ENCODE measurements around the gene NCS1. TPM values are rescaled to one million over a fixed set of nuclear protein-coding genes. Genes with fewer than 3 reads are reported as not detected.

Gene NCS1
- total and polyA plus RNA-seq, 5 donors from 2014 or later, result 0.22 TPM; not detected in 4

GRCh38 chr9:130129432-130130061, 42.7 kb upstream of the NCS1 start:
- Histone ChIP-seq H3K4me1 (ENCODE audit: control insufficient read depth, insufficient read depth, low read length, poor library complexity, severe bottlenecking) (peaks cover 41% of the 10 kb centered on the region), H3K4me3 (ENCODE audit: low read depth, low read length) (peak overlapping the region; percentile 81), H3K27me3 (ENCODE audit: control insufficient read depth, insufficient read depth, low read length) (no peaks in the 10 kb centered on the region), H3K9me3 (ENCODE audit: control insufficient read depth in 2 of 2, low read length in 2 of 2) (no peaks in the 10 kb centered on the region), H3K36me3 (ENCODE audit: control insufficient read depth, insufficient read depth, low read length) (no peaks in the 10 kb centered on the region), H3K27ac (ENCODE audit: insufficient read depth, low read length, poor library complexity, severe bottlenecking) (peak overlapping the region; percentile 95)
- peak overlapping the region; percentile 76 to 95 (median 84) for H3K4me3 Mint-ChIP-seq
- DNase-seq (peak; percentile 3 to 35 (median 6)), ATAC-seq (ENCODE audit: low read depth in 2 of 2) (no peak)
- peaks cover 17% of the 10 kb centered on the region for H3K36me3 Mint-ChIP-seq
- no peaks in the 10 kb centered on the region for H3K27me3 Mint-ChIP-seq
- H3K9me3 Mint-ChIP-seq, result no peaks in the 10 kb centered on the region
- H3K27ac Mint-ChIP-seq, result peak overlapping the region; percentile 96 to 98 (median 97)
- peaks cover 17 to 55% (median 42%) of the 10 kb centered on the region in 4 donors for H3K4me1 Mint-ChIP-seq

GRCh38 chr9:130132746-130133145, 39.5 kb upstream of the NCS1 start:
- Histone ChIP-seq H3K4me1 (ENCODE audit: control insufficient read depth, insufficient read depth, low read length, poor library complexity, severe bottlenecking) (peaks cover 29% of the 10 kb centered on the region), H3K36me3 (ENCODE audit: control insufficient read depth, insufficient read depth, low read length) (peaks cover 9% of the 10 kb centered on the region), H3K27me3 (ENCODE audit: control insufficient read depth, insufficient read depth, low read length) (no peaks in the 10 kb centered on the region), H3K9me3 (ENCODE audit: control insufficient read depth in 2 of 2, low read length in 2 of 2) (no peaks in the 10 kb centered on the region), H3K27ac (ENCODE audit: insufficient read depth, low read length, poor library complexity, severe bottlenecking) (no peak overlapping the region), H3K4me3 (ENCODE audit: low read depth, low read length) (no peak overlapping the region)
- H3K27me3 Mint-ChIP-seq, result no peaks in the 10 kb centered on the region
- H3K36me3 Mint-ChIP-seq, result peaks cover 25% of the 10 kb centered on the region
- DNase-seq (no peak), ATAC-seq (ENCODE audit: low read depth in 2 of 2) (no peak)
- H3K4me1 Mint-ChIP-seq, result peaks cover 8 to 50% (median 34%) of the 10 kb centered on the region in 4 donors
- no peaks in the 10 kb centered on the region for H3K9me3 Mint-ChIP-seq
- H3K27ac Mint-ChIP-seq, result peak overlapping the region in 1 of 3 donors; percentile 59
- H3K4me3 Mint-ChIP-seq, result no peak overlapping the region

GRCh38 chr9:130137081-130137640, 35.0 kb upstream of the NCS1 start:
- no peaks in the 10 kb centered on the region for H3K27me3 ChIP-seq (ENCODE audit: control insufficient read depth, insufficient read depth, low read length)
- Mint-ChIP-seq H3K4me3 (no peak overlapping the region), H3K27ac (no peak overlapping the region), H3K36me3 (peaks cover 22% of the 10 kb centered on the region), H3K9me3 (no peaks in the 10 kb centered on the region), H3K27me3 (no peaks in the 10 kb centered on the region), H3K4me1 (peaks cover 0 to 32% (median 17%) of the 10 kb centered on the region in 4 donors)
- ATAC-seq (ENCODE audit: low read depth in 2 of 2) (no peak), DNase-seq (no peak)
- H3K9me3 ChIP-seq (ENCODE audit: control insufficient read depth in 2 of 2, low read length in 2 of 2), result no peaks in the 10 kb centered on the region
- H3K36me3 ChIP-seq (ENCODE audit: control insufficient read depth, insufficient read depth, low read length), result peaks cover 9% of the 10 kb centered on the region
- H3K4me1 ChIP-seq (ENCODE audit: control insufficient read depth, insufficient read depth, low read length, poor library complexity, severe bottlenecking), result peaks cover 6% of the 10 kb centered on the region
- H3K4me3 ChIP-seq (ENCODE audit: low read depth, low read length), result no peak overlapping the region
- H3K27ac ChIP-seq (ENCODE audit: insufficient read depth, low read length, poor library complexity, severe bottlenecking), result no peak overlapping the region

- ATAC-seq (ENCODE audit: low read depth in 2 of 2) (no peak), DNase-seq (no peak)
- H3K4me1 Mint-ChIP-seq, result peaks cover 0 to 32% (median 16%) of the 10 kb centered on the region in 4 donors
- H3K27ac Mint-ChIP-seq, result no peak overlapping the region
- H3K4me3 Mint-ChIP-seq, result no peak overlapping the region
- Histone ChIP-seq H3K4me3 (ENCODE audit: low read depth, low read length) (no peak overlapping the region), H3K27me3 (ENCODE audit: control insufficient read depth, insufficient read depth, low read length) (no peaks in the 10 kb centered on the region), H3K36me3 (ENCODE audit: control insufficient read depth, insufficient read depth, low read length) (peaks cover 9% of the 10 kb centered on the region), H3K9me3 (ENCODE audit: control insufficient read depth in 2 of 2, low read length in 2 of 2) (no peaks in the 10 kb centered on the region), H3K4me1 (ENCODE audit: control insufficient read depth, insufficient read depth, low read length, poor library complexity, severe bottlenecking) (peaks cover 6% of the 10 kb centered on the region), H3K27ac (ENCODE audit: insufficient read depth, low read length, poor library complexity, severe bottlenecking) (no peak overlapping the region)
- peaks cover 22% of the 10 kb centered on the region for H3K36me3 Mint-ChIP-seq
- H3K9me3 Mint-ChIP-seq, result no peaks in the 10 kb centered on the region
- no peaks in the 10 kb centered on the region for H3K27me3 Mint-ChIP-seq
These were observed 34.5 kb upstream of the NCS1 start for GRCh38 chr9:130137641-130138081.

GRCh38 chr9:130138171-130138653, 34.0 kb upstream of the NCS1 start:
- Mint-ChIP-seq H3K27ac (peak overlapping the region in 1 of 3 donors; percentile 66), H3K36me3 (peaks cover 22% of the 10 kb centered on the region)
- DNase-seq, result no peak

GRCh38 chr9:130138791-130139190, 33.4 kb upstream of the NCS1 start:
- DNase-seq (peak in 1 of 3 donors; percentile 16), ATAC-seq (ENCODE audit: low read depth in 2 of 2) (no peak)
- Mint-ChIP-seq H3K36me3 (peaks cover 22% of the 10 kb centered on the region), H3K4me3 (peak overlapping the region in 3 of 4 donors; percentile 4 to 55 (median 5)), H3K27me3 (no peaks in the 10 kb centered on the region), H3K9me3 (no peaks in the 10 kb centered on the region), H3K27ac (peak overlapping the region in 2 of 3 donors; percentile 51 to 66), H3K4me1 (peaks cover 0 to 27% (median 17%) of the 10 kb centered on the region in 4 donors)
- no peaks in the 10 kb centered on the region for H3K9me3 ChIP-seq (ENCODE audit: control insufficient read depth in 2 of 2, low read length in 2 of 2)
- H3K4me3 ChIP-seq (ENCODE audit: low read depth, low read length), result no peak overlapping the region
- H3K27ac ChIP-seq (ENCODE audit: insufficient read depth, low read length, poor library complexity, severe bottlenecking), result no peak overlapping the region
- H3K4me1 ChIP-seq (ENCODE audit: control insufficient read depth, insufficient read depth, low read length, poor library complexity, severe bottlenecking), result peaks cover 6% of the 10 kb centered on the region
- no peaks in the 10 kb centered on the region for H3K27me3 ChIP-seq (ENCODE audit: control insufficient read depth, insufficient read depth, low read length)
- peaks cover 9% of the 10 kb centered on the region for H3K36me3 ChIP-seq (ENCODE audit: control insufficient read depth, insufficient read depth, low read length)

More at GRCh38 chr9:130138171-130138653, 34.0 kb upstream of the NCS1 start:
- H3K4me1 ChIP-seq (ENCODE audit: control insufficient read depth, insufficient read depth, low read length, poor library complexity, severe bottlenecking), result peaks cover 6% of the 10 kb centered on the region
- no peaks in the 10 kb centered on the region for H3K27me3 Mint-ChIP-seq
- H3K4me3 Mint-ChIP-seq, result peak overlapping the region in 1 of 4 donors; percentile 28
- no peaks in the 10 kb centered on the region for H3K9me3 ChIP-seq (ENCODE audit: control insufficient read depth in 2 of 2, low read length in 2 of 2)
- H3K4me1 Mint-ChIP-seq, result peaks cover 0 to 28% (median 15%) of the 10 kb centered on the region in 4 donors
- no peak for ATAC-seq (ENCODE audit: low read depth in 2 of 2)
- no peak overlapping the region for H3K27ac ChIP-seq (ENCODE audit: insufficient read depth, low read length, poor library complexity, severe bottlenecking)
- H3K36me3 ChIP-seq (ENCODE audit: control insufficient read depth, insufficient read depth, low read length), result peaks cover 9% of the 10 kb centered on the region
- H3K9me3 Mint-ChIP-seq, result no peaks in the 10 kb centered on the region
- no peak overlapping the region for H3K4me3 ChIP-seq (ENCODE audit: low read depth, low read length)
- no peaks in the 10 kb centered on the region for H3K27me3 ChIP-seq (ENCODE audit: control insufficient read depth, insufficient read depth, low read length)

GRCh38 chr9:130139251-130139650, 33.0 kb upstream of the NCS1 start:
- no peaks in the 10 kb centered on the region for H3K27me3 ChIP-seq (ENCODE audit: control insufficient read depth, insufficient read depth, low read length)
- H3K4me1 ChIP-seq (ENCODE audit: control insufficient read depth, insufficient read depth, low read length, poor library complexity, severe bottlenecking), result peaks cover 6% of the 10 kb centered on the region
- H3K4me3 ChIP-seq (ENCODE audit: low read depth, low read length), result no peak overlapping the region
- Mint-ChIP-seq H3K4me3 (peak overlapping the region in 1 of 4 donors; percentile 55), H3K4me1 (peaks cover 0 to 32% (median 21%) of the 10 kb centered on the region in 4 donors), H3K9me3 (no peaks in the 10 kb centered on the region), H3K27me3 (no peaks in the 10 kb centered on the region), H3K36me3 (peaks cover 22% of the 10 kb centered on the region), H3K27ac (peak overlapping the region in 1 of 3 donors; percentile 51)
- peaks cover 9% of the 10 kb centered on the region for H3K36me3 ChIP-seq (ENCODE audit: control insufficient read depth, insufficient read depth, low read length)
- DNase-seq, result no peak
- ATAC-seq (ENCODE audit: low read depth in 2 of 2), result no peak
- no peak overlapping the region for H3K27ac ChIP-seq (ENCODE audit: insufficient read depth, low read length, poor library complexity, severe bottlenecking)
- H3K9me3 ChIP-seq (ENCODE audit: control insufficient read depth in 2 of 2, low read length in 2 of 2), result no peaks in the 10 kb centered on the region
